Activated CD8-positive, alpha-beta T cell treated with anti-CD3 and anti-CD28 coated beads for 36 hours (primary cell): Measurements from ENCODE around the gene TGM6. TPM values are rescaled to one million over a fixed set of nuclear protein-coding genes. Genes with fewer than 3 reads are reported as not detected.

Experiments
- ATAC-seq: fragments of 200-7000 bp; cut with Tn5 transposase; one replicate; pipeline ENCODE4 v1.10.0; 2021; ENCODE audit warnings: mild to moderate bottlenecking, moderate library complexity
- CTCF ChIA-PET: fragments of 350-600 bp; sonication (Branson Sonifier 250); formaldehyde crosslinking; loops from one replicate; lab custom pipeline; 2021; ENCODE audit warnings: antibody characterized with exemption; lab: Charles Lee
- POLR2A ChIA-PET: fragments of 350-600 bp; sonication (Branson Sonifier 250); formaldehyde crosslinking; loops from one replicate; lab custom pipeline; 2021; ENCODE audit warnings: antibody characterized with exemption; lab: Charles Lee
- DNase-seq: peaks from one replicate; pipeline ENCODE4 v3.0.0-alpha.2; 2020
- H3K27ac Mint-ChIP-seq: one replicate; pipeline ENCODE4 v1.8.0; 2021; ENCODE audit warnings: mild to moderate bottlenecking, mixed read lengths
- H3K27me3 Mint-ChIP-seq: one replicate; pipeline ENCODE4 v1.8.0; 2021; ENCODE audit warnings: mixed read lengths
- H3K36me3 Mint-ChIP-seq: one replicate; pipeline ENCODE4 v1.8.0; 2021; ENCODE audit warnings: low read depth, mixed read lengths
- H3K4me1 Mint-ChIP-seq: one replicate; pipeline ENCODE4 v1.8.0; 2021; ENCODE audit warnings: low read depth, mixed read lengths
- H3K4me3 Mint-ChIP-seq: one replicate; pipeline ENCODE4 v1.8.0; 2021; ENCODE audit warnings: mild to moderate bottlenecking, moderate library complexity, mixed read lengths
- H3K9me3 Mint-ChIP-seq: one replicate; pipeline ENCODE4 v1.8.0; 2021; ENCODE audit warnings: mixed read lengths
- CTCF ChIP-seq: fragments of 200-600 bp; IDR thresholded peaks from one replicate; pipeline ENCODE4 v1.8.0; 2022; ENCODE audit warnings: antibody characterized with exemption, mild to moderate bottlenecking
- intact Hi-C: fragments of 100-400 bp; cut with micrococcal nuclease; formaldehyde crosslinking; loops from one replicate; pipeline ENCODE4 v1.10.0; 2022
- total RNA-seq, 2 experiments: library from RNA; stranded (reverse); gene quantifications; one replicate each; pipeline ENCODE4 v1.2.3, GENCODE V29; 2021

TGM6 gene
- total RNA-seq, 2 experiments from 2014 or later, result not detected

- intact Hi-C loops, result no loop called here
These were observed 88.1 kb downstream of the TGM6 start for GRCh38 chr20:2468581-2469407.

GRCh38 chr20:2469991-2470422 lies 89.3 kb downstream of the TGM6 start:
- ATAC-seq (peak; percentile 43), DNase-seq (peak; percentile 73)
- Mint-ChIP-seq H3K9me3 (no peaks in the 10 kb centered on the region), H3K4me3 (peak overlapping the region; percentile 89), H3K36me3 (peaks cover 57% of the 10 kb centered on the region), H3K4me1 (peaks cover 54% of the 10 kb centered on the region), H3K27me3 (no peaks in the 10 kb centered on the region), H3K27ac (peak overlapping the region; percentile 100)
- intact Hi-C loops, result no loop called here
- no peak for TF ChIP-seq CTCF
- ChIA-PET POLR2A (interaction anchor here (0.9 to 7.7 kb wide), 15 partner anchors 7 to 367 kb away, joined by 3 to 92 read pairs (median 4); partner anchors contain the start of genes IDH3B, NOP56 and ZNF343), CTCF (interaction anchor here (0.9 to 6.1 kb wide), 7 partner anchors 13 to 262 kb away, joined by 3 to 53 read pairs (median 5); no protein-coding TSS in a partner anchor)

More at GRCh38 chr20:2468581-2469407, 88.1 kb downstream of the TGM6 start:
- DNase-seq, result no peak
- TF ChIP-seq CTCF, result no peak
- H3K4me1 Mint-ChIP-seq, result peaks cover 56% of the 10 kb centered on the region
- H3K9me3 Mint-ChIP-seq, result no peaks in the 10 kb centered on the region
- POLR2A ChIA-PET, result interaction anchor here (0.7 to 7.7 kb wide), 11 partner anchors 9 to 184 kb away, joined by 3 to 92 read pairs (median 3); partner anchors contain the start of genes NOP56 and ZNF343
- CTCF ChIA-PET, result interaction anchor here (0.6 to 6.1 kb wide), 8 partner anchors 7 to 261 kb away, joined by 3 to 53 read pairs (median 4); no protein-coding TSS in a partner anchor
- no peaks in the 10 kb centered on the region for H3K27me3 Mint-ChIP-seq
- H3K27ac Mint-ChIP-seq, result peak overlapping the region; percentile 87
- peak overlapping the region; percentile 89 for H3K4me3 Mint-ChIP-seq
- ATAC-seq, result no peak
- peaks cover 68% of the 10 kb centered on the region for H3K36me3 Mint-ChIP-seq

DNA sequence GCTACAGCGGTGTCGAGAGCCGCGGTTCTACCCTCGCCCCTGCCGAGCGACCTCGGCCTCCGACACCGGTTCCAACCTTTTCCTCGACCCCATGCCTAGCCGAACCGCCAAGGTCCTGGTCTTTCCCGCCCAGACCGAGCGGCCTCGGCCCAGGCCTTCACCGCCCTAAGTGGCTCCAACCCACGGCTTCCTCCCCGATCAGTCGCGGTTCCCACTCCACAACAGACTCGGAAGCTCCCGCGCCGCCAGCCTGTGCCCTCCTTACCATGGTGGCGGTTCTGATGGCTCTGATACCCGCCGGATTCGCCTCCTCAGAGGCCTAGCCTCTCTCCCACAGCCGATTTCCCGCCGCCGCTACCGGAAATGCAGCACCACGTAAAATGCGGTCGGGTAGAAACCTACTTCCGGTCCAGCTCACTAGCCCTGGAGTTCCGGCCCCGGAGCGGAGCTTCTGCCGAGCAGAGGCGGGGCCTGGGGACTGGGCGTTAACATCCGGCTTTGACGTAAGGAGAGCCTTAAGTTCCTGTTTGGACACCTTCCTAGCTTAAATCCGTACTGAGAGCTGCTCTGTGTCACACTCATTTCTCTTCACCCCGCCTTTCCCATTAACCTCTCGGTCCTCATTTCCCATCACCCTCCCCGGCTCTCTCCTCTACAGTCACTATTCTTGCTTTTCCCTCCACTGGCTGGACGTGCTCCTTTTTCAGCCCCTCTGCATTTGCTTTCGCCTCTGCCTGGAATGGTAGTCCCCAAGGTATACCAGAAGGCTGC lies 89.9 kb downstream of the TGM6 start, which contains the start of gene SNRPB:
SNRPB (minus strand) TSS at position 367 of the 771 bp plus-strand sequence; CDS start at position 268, 99 bp downstream.
- H3K27ac Mint-ChIP-seq, result peak within 1 kb of the TSS; percentile 100
- H3K4me1 Mint-ChIP-seq, result peaks cover 51% of the 10 kb centered on the region
- intact Hi-C loops, result no loop called here
- ChIA-PET CTCF (interaction anchor here (1.1 to 6.1 kb wide), 6 partner anchors 19 to 263 kb away, joined by 3 to 53 read pairs (median 5); no protein-coding TSS in a partner anchor), POLR2A (interaction anchor here (0.6 to 7.7 kb wide), 16 partner anchors 8 to 402 kb away, joined by 3 to 92 read pairs (median 4); partner anchors contain the start of genes IDH3B, NOP56 and ZNF343)
- DNase-seq, result peak; percentile 97
- no peaks in the 10 kb centered on the region for H3K9me3 Mint-ChIP-seq
- H3K4me3 Mint-ChIP-seq, result peak within 1 kb of the TSS; percentile 89
- TF ChIP-seq CTCF, result no peak
- no peaks in the 10 kb centered on the region for H3K27me3 Mint-ChIP-seq
- peaks cover 51% of the 10 kb centered on the region for H3K36me3 Mint-ChIP-seq
- peak; percentile 98 for ATAC-seq

DNA sequence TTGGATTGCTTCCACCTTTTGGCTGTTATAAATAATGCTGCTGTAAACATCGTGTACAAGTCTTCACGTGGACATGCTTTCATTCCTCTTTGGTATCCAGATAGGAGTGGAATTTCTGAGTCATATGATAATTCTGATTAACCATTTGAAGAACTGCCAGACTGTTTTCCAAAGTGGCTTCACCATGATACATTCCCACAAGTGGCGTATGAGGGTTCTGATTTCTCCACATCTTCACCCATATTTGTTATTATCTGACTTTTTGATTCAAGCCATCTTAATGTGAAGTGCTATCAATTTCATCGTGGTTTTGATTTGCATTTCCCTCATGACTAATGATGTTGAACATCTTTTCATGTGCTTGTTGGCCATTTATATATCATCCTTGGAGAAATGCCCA lies 92.8 kb downstream of the TGM6 start:
- POLR2A ChIA-PET, result no interaction called here
- TF ChIP-seq CTCF, result no peak
- intact Hi-C loops, result no loop called here
- Mint-ChIP-seq H3K27ac (no peak overlapping the region), H3K27me3 (no peaks in the 10 kb centered on the region), H3K4me3 (no peak overlapping the region), H3K4me1 (peaks cover 27% of the 10 kb centered on the region), H3K36me3 (peaks cover 31% of the 10 kb centered on the region), H3K9me3 (no peaks in the 10 kb centered on the region)
- DNase-seq, result no peak
- CTCF ChIA-PET, result interaction anchor here (1.5 kb wide), 1 partner anchor 22 kb away, joined by 5 read pairs; no protein-coding TSS in a partner anchor
- ATAC-seq, result no peak
